ENCODE measurements around the gene ANKRD9.

ANKRD9 gene

DNA sequence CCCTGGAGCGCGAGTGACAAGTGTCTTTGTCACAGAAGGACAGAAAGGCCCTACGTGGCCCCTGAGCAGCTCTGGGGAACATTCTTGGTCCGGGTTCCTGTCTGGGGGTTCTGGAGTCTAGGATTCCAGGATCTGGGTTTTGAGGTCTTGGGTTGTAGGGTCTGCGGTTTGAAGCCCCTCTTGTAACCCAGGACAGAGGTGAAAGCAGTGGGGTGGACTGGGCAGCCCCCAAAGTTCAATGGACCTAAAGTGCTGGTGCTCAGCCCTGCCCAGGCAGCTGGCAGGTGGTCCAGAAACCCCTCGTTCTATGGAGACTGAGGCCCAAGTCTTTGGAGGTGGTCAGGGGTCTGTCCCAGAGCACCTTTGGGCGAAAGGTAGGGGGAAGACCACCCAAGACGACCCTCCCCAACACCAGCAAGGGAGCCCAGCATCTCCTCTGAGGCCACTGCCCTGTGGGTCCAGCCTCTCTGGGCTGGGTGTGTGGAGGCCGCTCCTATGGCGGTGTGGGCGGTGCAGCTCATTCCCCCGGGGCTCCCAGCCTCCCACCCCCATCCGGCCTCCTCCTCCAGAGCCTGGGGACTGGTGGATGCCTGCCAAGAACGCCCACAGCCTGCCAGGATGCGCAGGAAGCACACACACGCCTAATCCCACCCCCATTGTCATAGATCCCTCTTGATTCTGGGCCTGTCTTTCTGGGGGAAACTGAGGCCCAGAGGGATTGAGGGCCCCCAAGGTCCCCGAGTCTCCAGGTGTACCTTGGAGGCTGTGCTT lies 30.2 kb upstream of the ANKRD9 start:
- Mint-ChIP-seq H3K36me3 (ENCODE audit: low read depth) (no peaks in the 10 kb centered on the region), H3K9me3 (no peaks in the 10 kb centered on the region), H3K27ac (no peak overlapping the region), H3K27me3 (ENCODE audit: low read depth, poor library complexity) (peaks cover 11% of the 10 kb centered on the region), H3K4me1 (peaks cover 21% of the 10 kb centered on the region), H3K4me3 (no peak overlapping the region)
- TF ChIP-seq, protein P1, sequence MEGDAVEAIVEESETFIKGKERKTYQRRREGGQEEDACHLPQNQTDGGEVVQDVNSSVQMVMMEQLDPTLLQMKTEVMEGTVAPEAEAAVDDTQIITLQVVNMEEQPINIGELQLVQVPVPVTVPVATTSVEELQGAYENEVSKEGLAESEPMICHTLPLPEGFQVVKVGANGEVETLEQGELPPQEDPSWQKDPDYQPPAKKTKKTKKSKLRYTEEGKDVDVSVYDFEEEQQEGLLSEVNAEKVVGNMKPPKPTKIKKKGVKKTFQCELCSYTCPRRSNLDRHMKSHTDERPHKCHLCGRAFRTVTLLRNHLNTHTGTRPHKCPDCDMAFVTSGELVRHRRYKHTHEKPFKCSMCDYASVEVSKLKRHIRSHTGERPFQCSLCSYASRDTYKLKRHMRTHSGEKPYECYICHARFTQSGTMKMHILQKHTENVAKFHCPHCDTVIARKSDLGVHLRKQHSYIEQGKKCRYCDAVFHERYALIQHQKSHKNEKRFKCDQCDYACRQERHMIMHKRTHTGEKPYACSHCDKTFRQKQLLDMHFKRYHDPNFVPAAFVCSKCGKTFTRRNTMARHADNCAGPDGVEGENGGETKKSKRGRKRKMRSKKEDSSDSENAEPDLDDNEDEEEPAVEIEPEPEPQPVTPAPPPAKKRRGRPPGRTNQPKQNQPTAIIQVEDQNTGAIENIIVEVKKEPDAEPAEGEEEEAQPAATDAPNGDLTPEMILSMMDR (IDR thresholded peaks at IDR 0.05), result no peak
- DNase-seq, result no peak

DNA sequence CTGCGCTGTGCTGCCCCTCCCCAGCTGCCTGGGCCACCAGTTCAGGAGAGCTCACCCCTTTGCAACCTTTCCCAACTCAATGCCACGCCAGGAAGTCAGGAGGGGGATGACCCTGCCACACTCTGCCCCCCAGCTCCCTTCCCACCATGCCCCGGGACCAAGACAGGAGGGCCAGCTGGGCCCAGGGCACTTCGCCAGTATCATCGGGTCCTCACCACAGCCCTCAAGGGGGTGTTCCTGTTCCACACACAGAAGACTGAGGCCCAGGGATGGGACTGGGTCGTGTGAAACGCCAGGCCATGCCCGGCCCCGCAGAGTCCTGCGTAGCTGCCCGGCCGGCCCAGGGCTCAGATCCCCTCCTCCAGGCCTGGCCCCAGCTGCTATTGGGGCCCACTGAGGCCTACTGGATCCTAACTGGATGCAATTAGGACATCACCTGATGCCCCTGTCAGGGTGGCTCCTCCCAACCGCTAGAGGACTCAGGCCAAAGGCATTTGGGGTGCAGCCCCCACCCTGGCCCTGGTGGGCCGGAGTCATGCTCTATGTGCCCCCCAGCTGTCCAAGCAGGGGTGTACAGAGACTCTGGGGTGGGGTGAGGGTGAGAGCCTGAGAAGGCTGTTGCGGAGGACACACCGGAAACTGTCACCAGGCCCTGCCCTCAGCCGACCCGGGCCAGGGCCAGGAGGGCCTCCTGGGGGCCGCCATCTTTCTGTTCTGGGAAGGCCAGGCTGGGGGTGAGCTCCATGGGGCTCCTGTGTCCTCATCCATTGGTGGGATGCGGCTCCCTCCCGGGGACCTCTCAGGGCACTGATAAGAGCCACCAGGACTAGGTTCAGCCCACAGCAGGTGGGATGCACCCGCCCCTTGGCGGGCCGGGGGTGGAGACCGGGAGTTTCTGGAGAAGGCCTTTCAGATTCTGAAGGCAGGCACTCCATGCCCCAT lies 29.3 kb upstream of the ANKRD9 start:
- Mint-ChIP-seq H3K36me3 (ENCODE audit: low read depth) (no peaks in the 10 kb centered on the region), H3K27me3 (ENCODE audit: low read depth, poor library complexity) (peaks cover 6% of the 10 kb centered on the region), H3K27ac (no peak overlapping the region), H3K4me1 (peaks cover 17% of the 10 kb centered on the region), H3K9me3 (no peaks in the 10 kb centered on the region), H3K4me3 (no peak overlapping the region)
- TF ChIP-seq, protein P1 (IDR thresholded peaks at IDR 0.05), result no peak
- no peak for DNase-seq

DNA sequence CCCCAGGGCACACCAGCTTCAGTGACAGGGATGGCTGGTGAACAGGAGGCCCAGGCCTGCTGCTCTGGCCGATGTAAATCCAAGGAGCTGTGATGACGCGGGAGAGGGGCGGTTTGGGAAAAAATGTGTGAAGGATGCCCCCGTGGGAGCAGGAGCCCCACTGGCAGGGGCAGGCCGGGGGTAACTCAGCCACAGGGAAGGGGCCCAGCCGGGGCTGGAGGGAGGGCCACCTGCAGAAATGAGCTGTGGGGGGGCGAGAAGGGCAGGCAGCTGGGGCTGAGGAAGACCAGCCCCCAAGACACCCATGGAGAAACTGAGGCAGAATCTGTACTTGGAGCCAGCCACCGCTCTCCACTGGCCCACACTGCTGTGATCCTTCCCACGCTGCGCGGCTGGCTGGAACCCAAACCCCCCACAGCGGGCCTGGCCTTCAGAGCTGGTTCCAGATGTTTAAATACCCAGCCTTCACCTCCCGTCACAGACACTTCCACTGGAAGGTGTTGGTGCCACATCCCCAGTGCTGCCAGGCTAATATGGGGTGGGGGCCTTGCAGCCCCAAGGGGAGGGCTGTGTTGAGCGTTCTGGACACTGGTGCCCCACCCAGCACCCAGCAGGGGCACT lies 28.5 kb upstream of the ANKRD9 start:
- Mint-ChIP-seq H3K4me1 (peaks cover 14% of the 10 kb centered on the region), H3K9me3 (no peaks in the 10 kb centered on the region), H3K27ac (no peak overlapping the region), H3K36me3 (ENCODE audit: low read depth) (no peaks in the 10 kb centered on the region), H3K27me3 (ENCODE audit: low read depth, poor library complexity) (peaks cover 6% of the 10 kb centered on the region), H3K4me3 (no peak overlapping the region)
- no peak for DNase-seq
- TF ChIP-seq, protein P1 (IDR thresholded peaks at IDR 0.05), result no peak

DNA sequence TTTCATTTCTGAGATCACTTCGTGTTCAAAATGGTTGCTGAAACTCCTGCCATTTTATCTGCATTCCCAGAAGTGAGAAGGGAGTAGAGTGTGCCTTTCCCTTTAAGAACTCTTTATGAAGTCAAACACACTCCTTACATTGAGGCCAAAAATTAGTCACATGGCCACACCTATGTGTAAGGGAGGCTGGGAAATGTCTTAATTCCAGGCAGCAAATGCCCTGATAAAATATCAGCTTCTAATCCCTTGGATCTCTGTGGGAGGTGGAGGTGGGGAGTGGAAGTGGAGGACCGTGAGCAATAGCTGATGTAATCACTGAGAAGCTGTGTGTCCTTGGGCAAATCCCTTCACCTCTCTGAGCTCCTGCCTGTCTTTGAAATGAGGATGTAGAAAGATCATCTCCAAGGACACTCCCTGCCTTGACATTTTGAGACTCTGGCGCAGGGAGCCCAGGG lies 22.7 kb upstream of the ANKRD9 start:
- H3K4me1 Mint-ChIP-seq, result peaks cover 14% of the 10 kb centered on the region
- H3K27me3 Mint-ChIP-seq (ENCODE audit: low read depth, poor library complexity), result no peaks in the 10 kb centered on the region
- DNase-seq, result no peak
- TF ChIP-seq, protein P1 (IDR thresholded peaks at IDR 0.05), result no peak
- no peaks in the 10 kb centered on the region for H3K9me3 Mint-ChIP-seq
- no peak overlapping the region for H3K27ac Mint-ChIP-seq
- no peak overlapping the region for H3K4me3 Mint-ChIP-seq
- H3K36me3 Mint-ChIP-seq (ENCODE audit: low read depth), result no peaks in the 10 kb centered on the region

DNA sequence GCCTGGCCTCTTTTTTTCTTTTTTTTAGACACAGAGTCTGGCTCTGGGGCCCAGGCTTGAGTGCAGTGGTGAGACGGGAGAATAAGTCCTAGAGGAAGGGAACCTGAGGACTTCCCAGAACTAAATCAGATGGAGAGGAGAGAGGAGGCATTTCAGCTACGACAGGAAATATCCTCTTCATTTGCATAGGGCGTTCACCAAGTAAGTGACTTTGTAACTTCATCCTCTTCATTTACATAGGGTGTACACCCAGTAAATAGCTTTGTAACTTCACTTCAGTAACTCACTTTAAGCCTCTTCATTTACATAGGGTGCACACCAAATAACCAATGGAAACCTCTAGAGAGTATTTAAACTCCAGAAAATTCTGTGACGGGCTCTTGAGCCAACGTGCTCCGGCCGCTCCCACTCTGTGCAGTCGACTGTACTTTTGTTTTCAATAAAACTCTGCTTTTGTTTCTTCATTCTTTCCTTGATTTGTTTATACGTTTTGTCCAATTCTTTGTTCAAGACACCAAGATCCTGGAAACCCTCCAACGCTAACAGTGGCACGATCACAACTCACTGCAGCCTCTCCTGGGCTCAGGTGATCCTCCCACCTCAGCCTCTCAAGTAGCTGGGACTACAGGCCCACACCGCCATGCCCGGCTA lies 21.4 kb upstream of the ANKRD9 start:
- Mint-ChIP-seq H3K4me1 (peaks cover 14% of the 10 kb centered on the region), H3K9me3 (no peaks in the 10 kb centered on the region), H3K27ac (no peak overlapping the region), H3K4me3 (no peak overlapping the region), H3K27me3 (ENCODE audit: low read depth, poor library complexity) (no peaks in the 10 kb centered on the region), H3K36me3 (ENCODE audit: low read depth) (no peaks in the 10 kb centered on the region)
- TF ChIP-seq, protein P1 (IDR thresholded peaks at IDR 0.05), result no peak
- no peak for DNase-seq

Data from nephron progenitor cell (in vitro differentiated cells).